ENCODE measurements around the gene PTH2R.

- TF ChIP-seq GATA3 (IDR thresholded peaks at IDR 0.05; ENCODE audit: low read depth, low read length) (no peak), GATA2 (IDR thresholded peaks at IDR 0.05; ENCODE audit: low read depth, low read length) (no peak)
Measured at GRCh38 chr2:208493186-208493585, 86.6 kb downstream of the PTH2R start.
